Esophagus squamous epithelium (tissue), 4 donors: ENCODE measurements around the gene FAM171A1.

ENCODE experiments used
- CTCF ChIP-seq, 6 experiments: fragments of 450-650 bp in 4 of 6; fragments of 200-600 bp in 2 of 6; sonication (generic) in 2 of 6; IDR thresholded peaks; one replicate each; pipeline ENCODE4 v1.5.1; 2016 to 2019; ENCODE audit warnings: antibody characterized with exemption in 6 of 6, mild to moderate bottlenecking in 4 of 6, moderate library complexity in 4 of 6
- POLR2A ChIP-seq, 4 donors: fragments of 450-650 bp; IDR thresholded peaks; one replicate each; pipeline ENCODE4 v1.6.1; 2017; ENCODE audit warnings: antibody characterized with exemption in 4 of 4, mild to moderate bottlenecking in 4 of 4, moderate library complexity in 3 of 4

- no peak for TF ChIP-seq POLR2A (IDR thresholded peaks at IDR 0.05)
- TF ChIP-seq CTCF (IDR thresholded peaks at IDR 0.05): no peak
Observed at GRCh38 chr10:15344876-15345285, 26.2 kb downstream of the FAM171A1 start.
